Activated effector memory CD4-positive, alpha-beta T cell treated with Interleukin-2 at 50 U/mL for 16 hours (primary cell): ENCODE measurements around the gene CNTNAP2.
"Not testable (repeated sequence)": the region's sequence is repeated elsewhere in the genome, so short reads cannot be mapped to it uniquely, and the experiment has no call there.

Experiments
- DNase-seq: peaks from one replicate; pipeline ENCODE4 v3.0.0-alpha.2; 2020

CNTNAP2 gene

GRCh38 chr7:148255333-148255732 is 2138.7 kb downstream of the CNTNAP2 start:
- DNase-seq, result no peak

GRCh38 chr7:148256433-148256832 is 2139.8 kb downstream of the CNTNAP2 start:
- DNase-seq, result no peak

DNA sequence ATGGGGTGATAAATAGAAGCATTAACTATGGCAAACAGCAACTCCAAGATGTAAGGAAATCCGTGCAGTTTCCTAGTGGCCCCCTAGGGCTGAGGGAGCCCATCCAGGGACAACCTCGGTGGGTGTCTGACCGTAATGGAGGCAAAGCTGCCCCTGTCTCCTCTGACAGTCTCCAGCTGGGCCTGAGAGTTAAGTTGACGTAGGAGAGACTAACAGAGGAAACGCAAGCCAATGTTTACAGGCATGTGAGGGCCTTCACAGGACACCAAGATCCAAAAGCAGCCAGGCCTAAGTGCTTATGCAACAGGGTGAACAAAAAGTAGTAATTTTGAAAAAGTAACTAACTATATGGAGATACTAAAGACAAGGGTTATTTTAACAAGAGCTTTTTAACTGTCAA is 2144.0 kb downstream of the CNTNAP2 start:
- no peak for DNase-seq

- DNase-seq, result no peak
These were observed 2144.9 kb downstream of the CNTNAP2 start for GRCh38 chr7:148261523-148261922.

DNA sequence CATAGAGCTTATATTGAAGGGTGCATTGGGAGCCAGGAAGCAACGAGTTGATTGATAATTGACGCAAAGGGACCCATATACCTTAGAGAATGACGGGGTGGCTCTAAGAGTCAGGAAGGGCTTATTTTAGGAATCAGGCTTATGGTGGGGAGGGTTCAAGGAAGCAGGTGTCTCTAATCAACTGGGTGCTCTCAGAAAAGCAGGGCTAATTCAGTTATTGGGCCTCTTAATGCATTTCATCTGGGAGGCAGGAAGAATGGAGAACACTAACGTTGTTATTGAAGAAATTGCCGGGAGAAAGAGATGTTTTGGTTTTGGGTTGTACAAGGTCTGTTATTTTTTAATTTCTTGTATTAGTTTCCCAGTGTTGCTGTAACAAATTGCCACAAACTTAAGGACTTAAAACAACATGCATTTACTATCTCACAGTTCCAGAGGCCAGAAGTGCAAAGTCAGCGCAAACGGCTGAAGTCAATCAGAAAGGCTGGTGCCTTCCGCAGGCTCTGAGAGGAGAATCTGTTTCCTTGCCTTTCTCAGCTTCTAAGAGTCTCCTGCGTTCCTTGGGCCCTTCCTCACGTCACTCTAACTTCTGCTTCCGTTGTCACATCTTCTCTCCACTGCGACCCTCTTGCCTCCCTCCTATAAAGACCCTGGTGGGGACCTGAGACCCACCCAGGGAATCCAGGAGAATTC is 2145.5 kb downstream of the CNTNAP2 start:
- DNase-seq, result no peak

DNA sequence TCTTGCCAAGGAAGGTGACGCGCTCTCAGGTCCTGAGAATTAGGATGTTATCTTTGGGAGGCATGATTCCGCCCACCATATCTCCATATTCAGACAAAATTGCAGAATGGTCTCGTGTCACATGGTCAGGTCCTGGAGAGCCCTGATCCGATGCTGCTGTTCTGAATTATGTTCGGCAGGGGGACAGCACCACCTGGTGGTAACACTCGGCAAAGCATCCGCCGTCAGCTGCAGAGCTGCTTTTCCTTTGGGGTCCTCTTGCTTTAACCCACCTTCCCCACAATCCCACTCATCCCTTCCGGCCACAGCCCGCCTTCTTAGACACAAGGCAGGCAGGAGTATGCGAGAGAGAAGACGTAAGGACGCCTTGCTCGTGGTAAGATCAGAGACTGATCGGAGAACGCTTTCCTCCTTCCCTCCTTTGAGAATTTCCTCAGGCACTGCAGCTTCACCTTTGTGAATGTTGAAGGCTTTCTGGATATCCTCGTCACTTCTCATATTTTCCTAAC is 2146.2 kb downstream of the CNTNAP2 start:
- peak; percentile 43 for DNase-seq

DNA sequence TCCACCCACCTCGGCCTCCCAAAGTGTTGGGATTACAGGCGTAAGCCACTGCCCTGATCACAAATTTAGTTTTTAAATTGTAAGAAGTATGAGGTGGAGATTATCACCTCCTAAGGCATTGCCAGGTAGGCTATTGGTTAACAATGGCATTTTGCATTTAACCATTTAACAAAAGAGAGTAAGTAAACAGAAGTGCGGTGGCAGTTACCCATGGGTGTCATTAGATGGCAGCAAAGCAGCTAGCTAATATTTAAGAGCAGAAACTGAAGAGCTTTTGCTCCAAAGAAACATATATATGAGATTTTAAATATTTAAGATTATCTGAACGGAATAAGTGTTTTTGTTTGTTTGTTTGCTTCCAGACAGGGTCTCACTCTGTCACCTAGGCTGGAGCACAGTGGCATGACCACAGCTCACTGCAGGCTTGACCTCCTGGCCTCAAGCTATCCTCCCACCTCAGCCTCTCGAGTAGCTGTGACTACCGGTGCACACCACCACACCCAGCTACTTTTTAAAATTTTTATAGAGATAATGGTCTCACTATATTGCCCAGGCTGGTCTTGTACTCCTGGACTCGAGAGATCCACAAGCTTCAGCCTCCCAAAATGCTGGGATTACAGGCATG is 2148.4 kb downstream of the CNTNAP2 start:
- no peak for DNase-seq

GRCh38 chr7:148265896-148266295 is 2149.3 kb downstream of the CNTNAP2 start:
- DNase-seq, result no peak

DNA sequence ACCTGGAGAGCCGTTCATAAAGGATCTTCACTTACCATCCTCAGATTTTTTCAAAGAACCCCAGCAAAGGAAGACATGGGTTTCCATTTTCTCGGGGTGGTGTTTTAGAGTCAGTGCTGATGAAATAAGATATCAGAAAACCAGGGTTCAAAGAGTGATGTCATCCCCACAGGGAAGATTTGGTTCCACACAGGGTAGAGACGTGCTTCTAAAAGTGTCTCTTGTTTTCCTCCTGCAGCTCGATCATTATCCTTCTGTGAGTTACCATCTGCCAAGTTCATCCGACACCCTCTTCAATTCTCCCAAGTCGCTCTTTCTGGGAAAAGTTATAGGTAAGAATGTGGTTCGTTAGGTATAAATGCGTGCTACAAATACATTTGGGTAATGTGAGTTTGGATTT is 2150.2 kb downstream of the CNTNAP2 start:
- no peak for DNase-seq

GRCh38 chr7:148270576-148270975 is 2154.0 kb downstream of the CNTNAP2 start:
- no peak for DNase-seq

DNA sequence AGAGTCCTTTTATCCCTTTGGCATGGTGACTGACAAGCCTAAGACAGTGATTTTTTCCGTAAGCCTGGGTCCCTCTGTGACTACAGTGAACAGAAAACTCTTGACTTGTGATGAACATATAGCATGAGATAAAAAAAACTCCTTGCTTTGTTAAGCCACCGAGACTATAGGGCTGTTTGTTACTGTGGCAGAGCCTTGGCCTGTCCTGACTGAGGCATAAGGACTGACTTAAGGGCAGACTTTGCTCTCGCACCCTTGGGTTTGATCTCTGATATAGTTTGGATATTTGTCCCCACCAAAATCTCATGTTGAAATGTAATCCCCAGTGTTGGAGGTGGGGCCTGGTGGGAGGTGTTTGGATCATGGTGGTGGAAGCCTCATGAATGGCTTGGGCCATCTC is 2157.5 kb downstream of the CNTNAP2 start:
- DNase-seq, result no peak

- no peak for DNase-seq
These were observed 2158.8 kb downstream of the CNTNAP2 start for GRCh38 chr7:148275359-148275890.

DNA sequence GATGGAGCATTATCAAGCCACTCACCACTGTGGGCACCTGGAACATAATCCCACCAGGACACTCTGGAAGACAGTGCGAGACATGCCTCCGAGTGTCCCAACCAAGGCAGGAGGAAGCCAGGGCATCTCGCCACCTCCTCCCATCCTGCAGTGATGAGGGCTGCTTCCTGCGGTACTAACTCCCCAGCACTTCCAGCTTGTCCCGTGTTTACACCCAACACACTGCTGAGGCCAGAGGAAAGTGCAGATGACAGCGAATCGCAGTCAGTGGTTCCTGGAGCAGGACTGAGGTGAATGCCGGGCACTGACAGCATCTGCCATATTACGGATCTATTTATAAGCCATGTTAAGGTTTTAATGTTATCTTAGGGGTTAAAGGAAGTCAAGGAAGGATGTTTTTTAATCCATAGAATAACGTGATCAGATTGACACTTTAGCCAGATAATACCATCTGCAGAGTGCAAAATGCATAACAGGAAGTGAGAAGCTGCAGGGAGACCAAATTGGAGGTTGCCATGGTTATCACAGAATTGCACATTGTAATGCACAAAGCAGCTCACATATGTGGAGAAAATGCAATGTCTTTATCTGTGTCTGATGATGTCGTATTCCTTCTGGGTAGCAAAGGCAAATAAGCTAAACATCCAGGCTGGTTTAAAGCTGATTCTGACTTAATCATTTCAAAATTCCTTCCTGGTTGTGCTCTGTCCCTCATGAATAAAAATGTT is 2159.9 kb downstream of the CNTNAP2 start:
- no peak for DNase-seq

GRCh38 chr7:148277042-148277660 is 2160.6 kb downstream of the CNTNAP2 start:
- DNase-seq, result no peak

- DNase-seq, result no peak
These were observed 2169.5 kb downstream of the CNTNAP2 start for GRCh38 chr7:148286150-148286549.

DNA sequence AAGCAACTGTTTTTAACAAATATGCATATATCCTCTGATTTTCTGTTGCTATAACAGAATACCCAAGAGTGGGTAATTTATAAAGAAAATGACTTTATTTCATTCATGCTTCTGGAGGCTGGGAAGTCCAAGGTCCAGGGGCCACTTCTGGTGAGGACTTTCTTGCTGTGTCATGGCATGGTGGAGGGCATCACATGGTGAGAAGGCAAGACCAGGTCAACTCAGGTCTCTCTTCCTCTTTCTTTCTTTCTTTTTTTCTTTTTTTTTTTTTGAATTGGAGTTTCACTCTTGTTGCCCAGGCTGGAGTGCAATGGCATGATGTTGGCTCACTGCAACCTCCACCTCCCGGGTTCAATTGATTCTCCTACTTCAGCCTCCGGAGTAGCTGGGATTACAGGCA is 2170.9 kb downstream of the CNTNAP2 start:
- DNase-seq, result no peak

DNA sequence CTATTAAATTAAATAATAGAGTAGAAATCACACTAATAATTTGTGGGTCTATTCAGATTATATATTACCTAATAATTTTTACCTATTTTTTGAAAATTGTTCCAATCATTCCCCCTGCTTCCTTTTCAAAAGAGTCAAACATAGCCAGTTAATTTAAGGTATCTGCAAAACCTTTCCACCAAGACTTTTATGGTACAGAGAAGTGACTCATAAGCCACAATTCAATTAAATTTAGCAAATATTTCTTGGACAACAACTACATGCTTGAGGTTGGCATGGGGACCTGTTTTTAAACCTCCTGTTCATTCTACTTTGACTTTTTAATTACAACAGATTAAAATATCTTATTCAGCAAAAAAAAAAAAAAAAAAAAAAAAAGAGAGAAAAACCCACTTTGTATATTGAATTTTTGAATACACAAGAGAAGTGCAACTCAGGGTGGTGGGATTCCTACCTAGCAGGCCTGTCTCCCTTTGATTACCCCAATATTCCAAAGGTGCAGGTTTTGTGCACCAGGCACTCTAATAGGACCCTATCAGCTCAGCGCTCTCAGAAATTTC is 2172.1 kb downstream of the CNTNAP2 start:
- DNase-seq, result no peak

DNA sequence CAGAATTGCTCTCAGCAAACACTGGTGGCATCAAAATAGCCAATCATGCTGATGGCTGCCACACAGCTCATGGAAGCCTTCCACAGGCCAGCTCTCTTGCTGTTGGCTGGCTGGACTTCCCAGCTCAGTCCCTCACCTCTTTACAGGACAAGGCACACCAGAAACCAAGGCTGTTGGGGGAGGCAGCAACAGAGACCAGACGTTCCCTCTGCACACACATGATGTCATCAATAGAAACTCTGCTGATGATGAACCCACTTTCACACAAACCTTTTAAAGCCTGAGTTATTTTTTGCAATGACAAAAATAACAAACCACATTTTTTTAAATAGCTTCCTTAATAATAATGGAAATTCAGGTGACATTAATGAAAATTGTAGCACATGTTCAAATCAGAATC is 2173.0 kb downstream of the CNTNAP2 start:
- no peak for DNase-seq

DNA sequence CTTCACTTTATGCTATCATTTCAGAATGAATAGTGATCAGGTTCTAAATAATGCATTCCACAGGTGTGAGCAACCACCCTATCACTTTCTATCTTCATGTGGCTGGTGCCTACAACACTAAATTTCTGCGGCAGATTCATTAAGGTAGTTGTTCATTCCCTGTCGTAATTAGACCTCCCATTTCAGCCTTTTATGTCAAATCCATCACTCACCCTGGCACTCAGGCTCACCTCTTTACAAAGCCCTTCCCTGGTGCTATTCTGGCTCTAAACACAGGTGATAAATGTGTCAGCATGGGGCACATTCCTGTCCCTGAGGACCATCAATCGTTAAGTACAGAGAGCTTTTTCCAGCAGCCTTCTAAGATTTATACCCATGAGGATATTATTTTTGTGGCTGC is 2173.9 kb downstream of the CNTNAP2 start:
- DNase-seq, result no peak

GRCh38 chr7:148291799-148292198 is 2175.2 kb downstream of the CNTNAP2 start:
- DNase-seq, result no peak

- DNase-seq, result no peak
These were observed 2180.5 kb downstream of the CNTNAP2 start for GRCh38 chr7:148296994-148297644.

- DNase-seq, result not testable (repeated sequence)
These were observed 2182.2 kb downstream of the CNTNAP2 start for GRCh38 chr7:148298768-148299167.
